ENCODE data around the gene CYP26A1. TPM values are rescaled to one million over a fixed set of nuclear protein-coding genes. Genes with fewer than 3 reads are reported as not detected.

The CYP26A1 gene
- total RNA-seq, 1 donor from 2014 or later, result 0.18 TPM

DNA sequence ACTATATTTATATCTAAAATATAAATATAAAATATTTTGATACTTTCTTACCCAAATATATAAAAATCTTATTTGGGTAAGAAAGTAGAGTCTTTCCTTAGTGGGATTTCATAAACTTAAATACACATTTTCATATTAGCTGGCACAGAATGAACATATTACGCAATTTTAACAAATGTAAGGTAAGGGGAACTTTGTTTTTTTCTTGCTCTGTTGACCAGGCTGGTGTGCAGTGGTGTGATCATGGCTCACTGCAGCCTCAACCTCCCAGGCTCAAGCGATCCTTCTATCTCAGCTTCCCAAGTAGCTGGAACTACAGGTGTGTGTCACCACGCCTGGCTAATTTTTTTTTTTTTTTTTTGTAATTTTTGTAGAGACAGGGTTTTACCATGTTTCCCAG lies 18.3 kb downstream of the CYP26A1 start:
- no peak overlapping the region for H3K4me3 ChIP-seq (ENCODE audit: insufficient read depth, low read depth, low read length)
- FAIRE-seq, result no peak
- peaks cover 5% of the 10 kb centered on the region for H3K9me3 Mint-ChIP-seq (ENCODE audit: unreplicated experiment)
- H3K27ac Mint-ChIP-seq (ENCODE audit: unreplicated experiment), result no peak overlapping the region
- H3K4me2 ChIP-seq (ENCODE audit: low read length), result no peak overlapping the region
- no peaks in the 10 kb centered on the region for H3K36me3 ChIP-seq (ENCODE audit: insufficient read depth, low read length)
- H3K36me3 Mint-ChIP-seq (ENCODE audit: low read depth, unreplicated experiment), result no peaks in the 10 kb centered on the region
- peaks cover 6% of the 10 kb centered on the region for H3K27me3 ChIP-seq (ENCODE audit: insufficient read depth, low read length)
- H3K4me1 Mint-ChIP-seq (ENCODE audit: low read depth, unreplicated experiment), result no peaks in the 10 kb centered on the region
- TF ChIP-seq EZH2 (IDR thresholded peaks at IDR 0.05; ENCODE audit: insufficient read depth, low read length), result no peak
- TF ChIP-seq, protein P1, sequence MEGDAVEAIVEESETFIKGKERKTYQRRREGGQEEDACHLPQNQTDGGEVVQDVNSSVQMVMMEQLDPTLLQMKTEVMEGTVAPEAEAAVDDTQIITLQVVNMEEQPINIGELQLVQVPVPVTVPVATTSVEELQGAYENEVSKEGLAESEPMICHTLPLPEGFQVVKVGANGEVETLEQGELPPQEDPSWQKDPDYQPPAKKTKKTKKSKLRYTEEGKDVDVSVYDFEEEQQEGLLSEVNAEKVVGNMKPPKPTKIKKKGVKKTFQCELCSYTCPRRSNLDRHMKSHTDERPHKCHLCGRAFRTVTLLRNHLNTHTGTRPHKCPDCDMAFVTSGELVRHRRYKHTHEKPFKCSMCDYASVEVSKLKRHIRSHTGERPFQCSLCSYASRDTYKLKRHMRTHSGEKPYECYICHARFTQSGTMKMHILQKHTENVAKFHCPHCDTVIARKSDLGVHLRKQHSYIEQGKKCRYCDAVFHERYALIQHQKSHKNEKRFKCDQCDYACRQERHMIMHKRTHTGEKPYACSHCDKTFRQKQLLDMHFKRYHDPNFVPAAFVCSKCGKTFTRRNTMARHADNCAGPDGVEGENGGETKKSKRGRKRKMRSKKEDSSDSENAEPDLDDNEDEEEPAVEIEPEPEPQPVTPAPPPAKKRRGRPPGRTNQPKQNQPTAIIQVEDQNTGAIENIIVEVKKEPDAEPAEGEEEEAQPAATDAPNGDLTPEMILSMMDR (IDR thresholded peaks at IDR 0.05; ENCODE audit: insufficient read depth, low read depth, low read length), result no peak
- H3K79me2 ChIP-seq (ENCODE audit: insufficient read depth, low read length), result no peaks in the 10 kb centered on the region
- no peaks in the 10 kb centered on the region for H4K20me1 ChIP-seq (ENCODE audit: insufficient read depth, low read length)
- H3K4me1 ChIP-seq (ENCODE audit: insufficient read depth, low read length), result no peaks in the 10 kb centered on the region
- peaks cover 23% of the 10 kb centered on the region for H3K27me3 Mint-ChIP-seq (ENCODE audit: low read depth, unreplicated experiment)
- no peak overlapping the region for H3K9ac ChIP-seq (ENCODE audit: low read length)
- no peak overlapping the region for H2AFZ ChIP-seq (ENCODE audit: low read depth, low read length)
- no peak overlapping the region for H3K27ac ChIP-seq (ENCODE audit: low read depth, low read length)
- no peak overlapping the region for H3K4me3 Mint-ChIP-seq (ENCODE audit: unreplicated experiment)
- H3K9me3 ChIP-seq (ENCODE audit: insufficient read depth, low read depth, low read length), result no peaks in the 10 kb centered on the region
- no peak for DNase-seq (ENCODE audit: low read depth)

DNA sequence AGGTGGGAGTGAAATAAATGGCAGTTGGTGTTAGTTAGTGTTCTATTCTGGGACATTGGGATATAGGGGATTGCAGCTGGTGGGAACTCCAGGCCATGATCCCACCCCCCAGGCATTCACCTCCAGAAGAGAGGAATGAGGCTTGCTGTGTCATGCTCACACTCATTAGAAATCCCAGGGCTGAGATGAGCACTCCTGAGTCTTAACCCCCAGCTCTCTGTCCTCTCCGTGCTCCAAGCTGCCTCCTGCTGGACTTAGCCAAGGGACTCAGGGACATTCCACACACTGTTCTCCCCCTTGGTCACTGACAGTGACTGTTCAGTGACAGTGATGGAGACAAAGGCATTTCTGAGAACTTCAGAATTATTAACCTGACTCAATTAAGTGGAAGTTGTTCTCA lies 21.5 kb downstream of the CYP26A1 start:
- Histone ChIP-seq H3K9me3 (ENCODE audit: insufficient read depth, low read depth, low read length) (no peaks in the 10 kb centered on the region), H3K4me3 (ENCODE audit: insufficient read depth, low read depth, low read length) (no peak overlapping the region), H3K9ac (ENCODE audit: low read length) (no peak overlapping the region), H3K27ac (ENCODE audit: low read depth, low read length) (no peak overlapping the region), H3K79me2 (ENCODE audit: insufficient read depth, low read length) (no peaks in the 10 kb centered on the region), H3K36me3 (ENCODE audit: insufficient read depth, low read length) (no peaks in the 10 kb centered on the region), H3K4me1 (ENCODE audit: insufficient read depth, low read length) (no peaks in the 10 kb centered on the region), H4K20me1 (ENCODE audit: insufficient read depth, low read length) (no peaks in the 10 kb centered on the region), H3K27me3 (ENCODE audit: insufficient read depth, low read length) (peaks cover 3% of the 10 kb centered on the region), H3K4me2 (ENCODE audit: low read length) (no peak overlapping the region), H2AFZ (ENCODE audit: low read depth, low read length) (no peak overlapping the region)
- Mint-ChIP-seq H3K27ac (ENCODE audit: unreplicated experiment) (no peak overlapping the region), H3K36me3 (ENCODE audit: low read depth, unreplicated experiment) (no peaks in the 10 kb centered on the region), H3K4me1 (ENCODE audit: low read depth, unreplicated experiment) (no peaks in the 10 kb centered on the region), H3K27me3 (ENCODE audit: low read depth, unreplicated experiment) (peaks cover 12% of the 10 kb centered on the region), H3K4me3 (ENCODE audit: unreplicated experiment) (no peak overlapping the region), H3K9me3 (ENCODE audit: unreplicated experiment) (no peaks in the 10 kb centered on the region)
- no peak for FAIRE-seq
- no peak for DNase-seq (ENCODE audit: low read depth)
- no peak for TF ChIP-seq EZH2 (IDR thresholded peaks at IDR 0.05; ENCODE audit: insufficient read depth, low read length)
- TF ChIP-seq, protein P1 (IDR thresholded peaks at IDR 0.05; ENCODE audit: insufficient read depth, low read depth, low read length), result no peak

DNA sequence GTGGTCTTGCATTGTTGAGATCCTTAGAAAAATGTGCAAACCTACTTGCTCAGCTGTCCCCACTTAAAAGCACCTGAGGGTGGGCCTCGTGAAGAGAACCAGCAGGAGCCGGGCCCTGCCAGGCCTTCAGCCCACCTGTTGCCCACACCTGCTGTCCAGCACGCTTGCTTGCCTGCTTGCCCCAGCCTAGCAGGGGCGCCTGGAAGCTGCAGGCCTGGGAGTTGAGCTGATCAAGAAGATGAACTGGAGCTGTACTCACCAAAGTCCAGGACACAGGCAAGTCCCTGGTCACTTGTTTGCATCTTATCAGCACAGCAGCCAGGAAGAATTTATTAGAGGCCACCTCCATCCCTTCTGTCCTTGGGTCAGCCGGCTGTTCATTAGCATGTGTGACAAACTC lies 23.2 kb downstream of the CYP26A1 start:
- Histone ChIP-seq H3K9ac (ENCODE audit: low read length) (no peak overlapping the region), H3K4me3 (ENCODE audit: insufficient read depth, low read depth, low read length) (no peak overlapping the region), H3K79me2 (ENCODE audit: insufficient read depth, low read length) (no peaks in the 10 kb centered on the region), H3K36me3 (ENCODE audit: insufficient read depth, low read length) (no peaks in the 10 kb centered on the region), H3K4me2 (ENCODE audit: low read length) (no peak overlapping the region), H4K20me1 (ENCODE audit: insufficient read depth, low read length) (no peaks in the 10 kb centered on the region), H2AFZ (ENCODE audit: low read depth, low read length) (no peak overlapping the region), H3K4me1 (ENCODE audit: insufficient read depth, low read length) (no peaks in the 10 kb centered on the region), H3K27me3 (ENCODE audit: insufficient read depth, low read length) (peaks cover 3% of the 10 kb centered on the region), H3K9me3 (ENCODE audit: insufficient read depth, low read depth, low read length) (no peaks in the 10 kb centered on the region), H3K27ac (ENCODE audit: low read depth, low read length) (no peak overlapping the region)
- Mint-ChIP-seq H3K9me3 (ENCODE audit: unreplicated experiment) (no peaks in the 10 kb centered on the region), H3K27me3 (ENCODE audit: low read depth, unreplicated experiment) (peaks cover 12% of the 10 kb centered on the region), H3K36me3 (ENCODE audit: low read depth, unreplicated experiment) (no peaks in the 10 kb centered on the region), H3K4me1 (ENCODE audit: low read depth, unreplicated experiment) (no peaks in the 10 kb centered on the region), H3K4me3 (ENCODE audit: unreplicated experiment) (no peak overlapping the region), H3K27ac (ENCODE audit: unreplicated experiment) (no peak overlapping the region)
- no peak for DNase-seq (ENCODE audit: low read depth)
- FAIRE-seq, result no peak
- TF ChIP-seq EZH2 (IDR thresholded peaks at IDR 0.05; ENCODE audit: insufficient read depth, low read length), result no peak
- TF ChIP-seq, protein P1 (IDR thresholded peaks at IDR 0.05; ENCODE audit: insufficient read depth, low read depth, low read length), result no peak

Data from astrocyte (in vitro differentiated cells and primary cell).